ENCODE measurements around the gene RASGEF1B.

- no peak for TF ChIP-seq CTCF (IDR thresholded peaks at IDR 0.05)
- TF ChIP-seq POLR2A (IDR thresholded peaks at IDR 0.05), result no peak
Measured at GRCh38 chr4:81454948-81455347, 16.8 kb downstream of the RASGEF1B start.

All from esophagus squamous epithelium (tissue), 4 donors.